PC-9 (cell line): ENCODE measurements around the gene SNX1. TPM values are rescaled to one million over a fixed set of nuclear protein-coding genes. Genes with fewer than 3 reads are reported as not detected.

Experiments used
- BruUV-seq: library from RNA; stranded (reverse); fragments of 400-500 nt; replicated peaks from 2 replicates; lab custom pipeline; 2021; lab: Mats Ljungman, UMichigan
- CTCF ChIA-PET: fragments of 300-600 bp; sonication (Branson Sonifier 250); formaldehyde crosslinking; loops from one replicate; lab custom pipeline; 2022; ENCODE audit warnings: antibody characterized with exemption; lab: Charles Lee
- POLR2A ChIA-PET: fragments of 300-600 bp; sonication (Branson Sonifier 250); formaldehyde crosslinking; loops from one replicate; lab custom pipeline; 2022; ENCODE audit warnings: antibody characterized with exemption; ENCODE audit not compliant: unreplicated experiment; lab: Charles Lee
- DNase-seq, 2 experiments: peaks; one replicate each; pipeline versions ENCODE4 v3.0.0 to v3.0.0-alpha.2; 2015 to 2022; ENCODE audit warnings: mixed read lengths in 1 of 2
- H2AFZ ChIP-seq: fragments of 200-600 bp; sonication (generic); 2 replicates; pipeline ENCODE4 v1.8.1; 2017; ENCODE audit warnings: antibody characterized with exemption
- H3F3A ChIP-seq: fragments of 200-600 bp; sonication (generic); 2 replicates; pipeline ENCODE4 v1.8.1; 2017; ENCODE audit warnings: antibody characterized with exemption, mild to moderate bottlenecking, low read depth; ENCODE audit not compliant: insufficient read depth
- H3K27ac ChIP-seq: fragments of 200-600 bp; sonication (generic); 2 replicates; pipeline ENCODE4 v1.6.1; 2016; ENCODE audit warnings: mixed run types
- H3K27me3 ChIP-seq: fragments of 200-600 bp; sonication (generic); 2 replicates; pipeline ENCODE4 v1.6.1; 2016; ENCODE audit warnings: low read depth, mixed run types; ENCODE audit not compliant: insufficient read depth
- H3K36me3 ChIP-seq: fragments of 200-600 bp; sonication (generic); 2 replicates; pipeline ENCODE4 v1.6.1; 2016; ENCODE audit warnings: low read depth, mixed run types
- H3K4me1 ChIP-seq: fragments of 200-600 bp; sonication (generic); replicated peaks from 2 replicates; pipeline ENCODE4 v1.6.1; 2016; ENCODE audit warnings: mixed run types; ENCODE audit not compliant: insufficient read depth
- H3K4me2 ChIP-seq: fragments of 200-600 bp; sonication (generic); 2 replicates; pipeline ENCODE4 v1.6.1; 2017; ENCODE audit warnings: mixed run types
- H3K4me3 ChIP-seq: fragments of 200-600 bp; sonication (generic); 2 replicates; pipeline ENCODE4 v1.6.1; 2016; ENCODE audit warnings: mixed run types
- H3K79me2 ChIP-seq: fragments of 200-600 bp; sonication (generic); 2 replicates; pipeline ENCODE4 v1.6.1; 2017; ENCODE audit warnings: low read depth, mixed run types
- H3K9me2 ChIP-seq: fragments of 200-600 bp; sonication (generic); 2 replicates; pipeline ENCODE4 v1.8.1; 2017; ENCODE audit warnings: mild to moderate bottlenecking; ENCODE audit not compliant: insufficient read depth
- H3K9me3 ChIP-seq: fragments of 200-600 bp; sonication (generic); 2 replicates; pipeline ENCODE4 v1.8.1; 2016; ENCODE audit warnings: low read depth; ENCODE audit not compliant: insufficient read depth
- H4K20me1 ChIP-seq: fragments of 200-600 bp; sonication (generic); 2 replicates; pipeline ENCODE4 v1.8.1; 2017; ENCODE audit not compliant: insufficient read depth
- EZH2 ChIP-seq: fragments of 200-600 bp; sonication (generic); IDR thresholded peaks from 2 replicates; pipeline ENCODE4 v1.8.0; 2017; ENCODE audit warnings: antibody characterized with exemption, low read depth
- intact Hi-C: fragments of 100-400 bp; cut with micrococcal nuclease; formaldehyde crosslinking; loops from one replicate; pipeline ENCODE4 v1.10.0; 2022; ENCODE audit not compliant: unreplicated experiment
- total RNA-seq: library from RNA; stranded (reverse); gene quantifications from 2 replicates; pipeline ENCODE4 v1.2.3, GENCODE V29; 2021
- TF ChIP-seq, protein P1 (sequence below): fragments of 200-600 bp; sonication (generic); conservative IDR thresholded peaks from 2 replicates; pipeline ENCODE4 v1.6.1; 2017; ENCODE audit warnings: mixed run types, antibody characterized with exemption, mild to moderate bottlenecking, moderate library complexity

The SNX1 gene
- total RNA-seq, 1 experiment from 2014 or later: 114 TPM

DNA sequence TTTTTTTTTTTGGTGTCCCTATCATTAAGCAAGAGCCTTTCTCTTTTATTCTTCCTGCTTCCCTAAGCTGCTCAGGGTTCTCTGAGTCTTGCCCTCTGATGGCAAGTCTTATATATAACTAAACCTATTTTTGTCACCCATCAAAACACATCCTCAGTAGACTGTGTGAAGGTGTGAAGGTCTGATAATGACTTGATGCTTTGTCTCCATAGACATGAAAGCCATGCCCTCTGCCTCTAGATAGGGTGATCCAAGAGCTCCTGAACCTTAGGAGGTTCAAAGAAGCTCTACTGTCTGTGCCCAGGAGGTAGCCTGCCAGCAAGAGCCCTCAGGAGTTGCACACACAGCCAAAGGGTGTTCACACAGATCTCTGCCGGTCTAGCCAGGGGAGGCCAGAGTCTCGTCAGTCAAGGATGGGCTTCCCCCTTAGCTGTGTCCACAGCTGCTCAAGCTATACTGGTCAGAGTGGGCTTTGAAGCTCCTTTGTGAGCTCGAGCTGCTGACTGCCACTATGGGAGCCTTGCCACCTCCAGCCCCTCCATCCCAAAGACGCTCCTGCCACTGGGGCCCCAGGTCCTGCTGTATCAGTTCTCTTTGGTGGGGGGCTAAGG is 42.7 kb downstream of the SNX1 start:
- intact Hi-C loops: no loop called here
- Histone ChIP-seq H3K36me3 (no peaks in the 10 kb centered on the region), H2AFZ (no peak overlapping the region), H3K4me1 (no peaks in the 10 kb centered on the region), H3K4me2 (no peak overlapping the region), H3F3A (no peaks in the 10 kb centered on the region), H3K79me2 (no peaks in the 10 kb centered on the region), H3K27me3 (no peaks in the 10 kb centered on the region), H3K9me2 (no peaks in the 10 kb centered on the region), H3K4me3 (no peak overlapping the region), H3K9me3 (no peaks in the 10 kb centered on the region), H4K20me1 (no peaks in the 10 kb centered on the region), H3K27ac (no peak overlapping the region)
- no peak for TF ChIP-seq EZH2
- TF ChIP-seq, protein P1, sequence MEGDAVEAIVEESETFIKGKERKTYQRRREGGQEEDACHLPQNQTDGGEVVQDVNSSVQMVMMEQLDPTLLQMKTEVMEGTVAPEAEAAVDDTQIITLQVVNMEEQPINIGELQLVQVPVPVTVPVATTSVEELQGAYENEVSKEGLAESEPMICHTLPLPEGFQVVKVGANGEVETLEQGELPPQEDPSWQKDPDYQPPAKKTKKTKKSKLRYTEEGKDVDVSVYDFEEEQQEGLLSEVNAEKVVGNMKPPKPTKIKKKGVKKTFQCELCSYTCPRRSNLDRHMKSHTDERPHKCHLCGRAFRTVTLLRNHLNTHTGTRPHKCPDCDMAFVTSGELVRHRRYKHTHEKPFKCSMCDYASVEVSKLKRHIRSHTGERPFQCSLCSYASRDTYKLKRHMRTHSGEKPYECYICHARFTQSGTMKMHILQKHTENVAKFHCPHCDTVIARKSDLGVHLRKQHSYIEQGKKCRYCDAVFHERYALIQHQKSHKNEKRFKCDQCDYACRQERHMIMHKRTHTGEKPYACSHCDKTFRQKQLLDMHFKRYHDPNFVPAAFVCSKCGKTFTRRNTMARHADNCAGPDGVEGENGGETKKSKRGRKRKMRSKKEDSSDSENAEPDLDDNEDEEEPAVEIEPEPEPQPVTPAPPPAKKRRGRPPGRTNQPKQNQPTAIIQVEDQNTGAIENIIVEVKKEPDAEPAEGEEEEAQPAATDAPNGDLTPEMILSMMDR: no peak
- CTCF ChIA-PET: interaction anchor here (0.5 kb wide), 1 partner anchor 92 kb away, joined by 3 read pairs; no protein-coding TSS in a partner anchor
- BruUV-seq: no TSS peak
- POLR2A ChIA-PET: no interaction called here
- DNase-seq: no peak

DNA sequence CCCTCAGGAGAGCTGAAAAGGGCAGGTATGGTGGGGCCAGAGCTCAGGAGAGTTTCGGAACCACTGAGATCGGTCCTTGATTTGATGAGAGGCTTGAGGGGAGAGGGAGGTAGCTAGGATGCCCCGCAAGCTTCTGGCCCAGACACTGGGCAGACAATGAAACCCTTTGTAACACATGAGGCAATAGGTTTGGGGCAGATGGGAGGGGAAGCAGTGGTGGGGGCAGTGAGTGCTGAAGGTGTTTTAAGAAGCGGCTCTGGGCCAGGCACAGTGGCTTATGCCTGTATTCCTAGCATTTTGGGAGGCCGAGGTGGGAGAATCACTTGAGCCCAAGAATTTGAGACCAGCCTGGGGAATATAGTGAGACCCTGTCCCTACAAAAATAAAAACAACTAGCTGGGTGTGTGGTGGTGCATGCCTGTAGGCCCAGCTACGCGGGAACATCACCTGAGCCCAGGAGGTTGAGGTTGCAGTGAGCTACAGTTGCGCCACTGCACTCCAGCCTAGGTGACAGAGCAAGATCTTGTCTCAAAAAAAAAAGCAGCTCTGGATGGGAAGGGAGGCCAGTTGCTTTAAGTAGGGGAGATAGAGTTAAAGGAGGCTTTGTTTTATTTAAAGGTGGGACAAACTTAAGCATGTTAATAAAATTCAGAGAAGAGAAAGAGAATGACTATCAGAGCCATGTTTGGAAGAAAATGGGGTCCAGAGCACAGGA is 46.2 kb downstream of the SNX1 start:
- DNase-seq: no peak
- H4K20me1 ChIP-seq: no peaks in the 10 kb centered on the region
- no TSS peak for BruUV-seq
- ChIA-PET CTCF (no interaction called here), POLR2A (interaction anchor here (0.6 kb wide), 1 partner anchor 509 kb away, joined by 4 read pairs; no protein-coding TSS in a partner anchor)
- no peak overlapping the region for H3K4me2 ChIP-seq
- TF ChIP-seq, protein P1: no peak
- TF ChIP-seq EZH2: no peak
- no peaks in the 10 kb centered on the region for H3K9me2 ChIP-seq
- H3K79me2 ChIP-seq: no peaks in the 10 kb centered on the region
- no peaks in the 10 kb centered on the region for H3K9me3 ChIP-seq
- H3K27ac ChIP-seq: no peak overlapping the region
- intact Hi-C loops: no loop called here
- no peaks in the 10 kb centered on the region for H3K36me3 ChIP-seq
- no peaks in the 10 kb centered on the region for H3K27me3 ChIP-seq
- H3K4me1 ChIP-seq: no peaks in the 10 kb centered on the region
- no peaks in the 10 kb centered on the region for H3F3A ChIP-seq
- H3K4me3 ChIP-seq: no peak overlapping the region
- H2AFZ ChIP-seq: no peak overlapping the region

DNA sequence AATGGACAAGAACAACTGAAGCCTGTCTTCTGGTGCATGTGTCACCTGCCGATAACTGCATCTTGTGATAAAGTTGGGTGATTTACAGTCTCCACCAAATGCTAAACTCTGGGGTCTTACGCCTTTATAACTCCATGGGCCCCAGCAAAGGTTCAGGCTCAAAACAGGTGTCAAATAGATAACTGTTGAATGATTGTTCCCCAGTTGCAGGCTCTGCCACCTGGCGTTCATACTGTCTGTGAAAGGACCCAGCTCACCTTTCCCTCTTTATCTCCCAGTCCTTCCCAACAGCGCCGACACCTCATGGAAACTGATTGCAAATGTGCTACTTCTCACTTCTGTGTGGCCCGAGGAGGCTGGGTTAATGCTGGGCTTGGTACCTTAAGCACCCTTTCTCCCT is 47.5 kb downstream of the SNX1 start:
- no peaks in the 10 kb centered on the region for H4K20me1 ChIP-seq
- H3K9me2 ChIP-seq: no peaks in the 10 kb centered on the region
- H2AFZ ChIP-seq: no peak overlapping the region
- H3K27me3 ChIP-seq: no peaks in the 10 kb centered on the region
- TF ChIP-seq, protein P1: no peak
- TF ChIP-seq EZH2: no peak
- BruUV-seq: no TSS peak
- H3F3A ChIP-seq: no peaks in the 10 kb centered on the region
- intact Hi-C loops: no loop called here
- no peak for DNase-seq
- H3K27ac ChIP-seq: no peak overlapping the region
- ChIA-PET POLR2A (no interaction called here), CTCF (no interaction called here)
- H3K4me2 ChIP-seq: no peak overlapping the region
- no peaks in the 10 kb centered on the region for H3K9me3 ChIP-seq
- H3K36me3 ChIP-seq: no peaks in the 10 kb centered on the region
- H3K79me2 ChIP-seq: no peaks in the 10 kb centered on the region
- H3K4me3 ChIP-seq: no peak overlapping the region
- no peaks in the 10 kb centered on the region for H3K4me1 ChIP-seq
